Astrocyte (in vitro differentiated cells and primary cell): Measurements from ENCODE around the gene CD68. TPM values are rescaled to one million over a fixed set of nuclear protein-coding genes. Genes with fewer than 3 reads are reported as not detected.

ENCODE experiments used
- DNase-seq: peaks from one replicate; pipeline ENCODE4 v3.0.0-alpha.2; 2010; ENCODE audit warnings: low read depth
- FAIRE-seq: peaks from 2 replicates; lab custom pipeline; 2011; peaks lifted over from hg19 to GRCh38; lab: Jason Lieb, UNC
- H2AFZ ChIP-seq: 2 replicates; pipeline ENCODE4 v1.6.0; 2012; ENCODE audit warnings: low read depth, low read length, inconsistent platforms
- H3K27ac ChIP-seq: 2 replicates; pipeline ENCODE4 v1.5.1; 2011; ENCODE audit warnings: low read depth, low read length, inconsistent platforms
- H3K27me3 ChIP-seq: 2 replicates; pipeline ENCODE4 v1.6.0; 2011; ENCODE audit warnings: low read length, inconsistent platforms; ENCODE audit not compliant: insufficient read depth
- H3K36me3 ChIP-seq: 2 replicates; pipeline ENCODE4 v1.5.1; 2011; ENCODE audit warnings: low read length, inconsistent platforms; ENCODE audit not compliant: insufficient read depth
- H3K4me1 ChIP-seq: 2 replicates; pipeline ENCODE4 v1.5.1; 2011; ENCODE audit warnings: low read length, inconsistent platforms; ENCODE audit not compliant: insufficient read depth
- H3K4me2 ChIP-seq: 2 replicates; pipeline ENCODE4 v1.6.0; 2012; ENCODE audit warnings: low read length, inconsistent platforms
- H3K4me3 ChIP-seq: 2 replicates; pipeline ENCODE4 v1.5.1; 2011; ENCODE audit warnings: low read depth, mild to moderate bottlenecking, low read length, inconsistent platforms; ENCODE audit not compliant: insufficient read depth
- H3K79me2 ChIP-seq: 2 replicates; pipeline ENCODE4 v1.6.0; 2012; ENCODE audit warnings: mild to moderate bottlenecking, low read length, inconsistent platforms; ENCODE audit not compliant: insufficient read depth
- H3K9ac ChIP-seq: 2 replicates; pipeline ENCODE4 v1.6.0; 2012; ENCODE audit warnings: mild to moderate bottlenecking, low read length, inconsistent platforms
- H3K9me3 ChIP-seq: 2 replicates; pipeline ENCODE4 v1.5.1; 2012; ENCODE audit warnings: low read depth, mild to moderate bottlenecking, low read length, inconsistent platforms; ENCODE audit not compliant: insufficient read depth
- H4K20me1 ChIP-seq: 2 replicates; pipeline ENCODE4 v1.6.0; 2012; ENCODE audit warnings: low read length, inconsistent platforms; ENCODE audit not compliant: insufficient read depth
- H3K27ac Mint-ChIP-seq: one replicate; pipeline ENCODE4 v1.8.0; 2021; ENCODE audit warnings: mild to moderate bottlenecking, mixed read lengths; ENCODE audit not compliant: unreplicated experiment
- H3K27me3 Mint-ChIP-seq: one replicate; pipeline ENCODE4 v1.8.0; 2021; ENCODE audit warnings: low read depth, mixed read lengths; ENCODE audit not compliant: unreplicated experiment
- H3K36me3 Mint-ChIP-seq: one replicate; pipeline ENCODE4 v1.8.0; 2021; ENCODE audit warnings: low read depth, mixed read lengths; ENCODE audit not compliant: unreplicated experiment
- H3K4me1 Mint-ChIP-seq: one replicate; pipeline ENCODE4 v1.8.0; 2021; ENCODE audit warnings: low read depth, mixed read lengths; ENCODE audit not compliant: unreplicated experiment
- H3K4me3 Mint-ChIP-seq: one replicate; pipeline ENCODE4 v1.8.0; 2021; ENCODE audit warnings: mild to moderate bottlenecking, moderate library complexity, mixed read lengths; ENCODE audit not compliant: unreplicated experiment
- H3K9me3 Mint-ChIP-seq: one replicate; pipeline ENCODE4 v1.8.0; 2021; ENCODE audit warnings: mild to moderate bottlenecking, mixed read lengths; ENCODE audit not compliant: unreplicated experiment
- CTCF ChIP-seq: IDR thresholded peaks from 2 replicates; pipeline ENCODE4 v1.5.1; 2011; ENCODE audit warnings: low read depth, mild to moderate bottlenecking, inconsistent platforms, low read length, moderate library complexity; ENCODE audit not compliant: insufficient read depth
- EZH2 ChIP-seq: IDR thresholded peaks from 2 replicates; pipeline ENCODE4 v1.6.1; 2012; ENCODE audit warnings: mild to moderate bottlenecking, low read length, inconsistent platforms; ENCODE audit not compliant: insufficient read depth
- total RNA-seq: library from RNA; stranded (reverse); gene quantifications from 2 replicates; pipeline ENCODE4 v1.2.1, GENCODE V29; 2021

Gene CD68
- total RNA-seq, 1 donor from 2014 or later: 4.4 TPM

- DNase-seq: no peak
- H3K4me3 ChIP-seq: no peak overlapping the region
- no peak overlapping the region for H2AFZ ChIP-seq
- no peaks in the 10 kb centered on the region for H3K9me3 Mint-ChIP-seq
- peaks cover 47% of the 10 kb centered on the region for H4K20me1 ChIP-seq
- no peaks in the 10 kb centered on the region for H3K27me3 Mint-ChIP-seq
- H3K36me3 ChIP-seq: peaks cover 29% of the 10 kb centered on the region
- no peaks in the 10 kb centered on the region for H3K9me3 ChIP-seq
- FAIRE-seq: no peak
- peak overlapping the region; percentile 37 for H3K4me3 Mint-ChIP-seq
- peaks cover 49% of the 10 kb centered on the region for H3K4me1 Mint-ChIP-seq
- H3K27ac Mint-ChIP-seq: peak overlapping the region; percentile 83
- no peak overlapping the region for H3K9ac ChIP-seq
- H3K27ac ChIP-seq: no peak overlapping the region
- no peaks in the 10 kb centered on the region for H3K27me3 ChIP-seq
- H3K4me1 ChIP-seq: peaks cover 38% of the 10 kb centered on the region
- peaks cover 43% of the 10 kb centered on the region for H3K36me3 Mint-ChIP-seq
- peak overlapping the region; percentile 61 for H3K4me2 ChIP-seq
- H3K79me2 ChIP-seq: peaks cover 69% of the 10 kb centered on the region
- TF ChIP-seq EZH2 (no peak), CTCF (no peak)
These were observed 1.5 kb downstream of the CD68 start for GRCh38 chr17:7580604-7581575.

GRCh38 chr17:7582396-7583252, 3.2 kb downstream of the CD68 start:
- peaks cover 47% of the 10 kb centered on the region for H3K4me1 ChIP-seq
- H3K4me2 ChIP-seq: peak overlapping the region; percentile 97
- Mint-ChIP-seq H3K27me3 (no peaks in the 10 kb centered on the region), H3K9me3 (no peaks in the 10 kb centered on the region), H3K27ac (peak overlapping the region; percentile 47), H3K4me1 (peaks cover 47% of the 10 kb centered on the region), H3K4me3 (peak overlapping the region; percentile 57), H3K36me3 (peaks cover 31% of the 10 kb centered on the region)
- no peak overlapping the region for H3K4me3 ChIP-seq
- no peak for TF ChIP-seq EZH2
- TF ChIP-seq CTCF: no peak
- H4K20me1 ChIP-seq: peaks cover 34% of the 10 kb centered on the region
- H3K36me3 ChIP-seq: peaks cover 12% of the 10 kb centered on the region
- peak overlapping the region; percentile 95 for H3K9ac ChIP-seq
- H2AFZ ChIP-seq: peak overlapping the region; percentile 85
- peak overlapping the region; percentile 98 for H3K27ac ChIP-seq
- FAIRE-seq (no peak), DNase-seq (no peak)
- no peaks in the 10 kb centered on the region for H3K27me3 ChIP-seq
- peaks cover 58% of the 10 kb centered on the region for H3K79me2 ChIP-seq
- no peaks in the 10 kb centered on the region for H3K9me3 ChIP-seq
